ENCODE results near the gene METRNL.

The METRNL gene

DNA sequence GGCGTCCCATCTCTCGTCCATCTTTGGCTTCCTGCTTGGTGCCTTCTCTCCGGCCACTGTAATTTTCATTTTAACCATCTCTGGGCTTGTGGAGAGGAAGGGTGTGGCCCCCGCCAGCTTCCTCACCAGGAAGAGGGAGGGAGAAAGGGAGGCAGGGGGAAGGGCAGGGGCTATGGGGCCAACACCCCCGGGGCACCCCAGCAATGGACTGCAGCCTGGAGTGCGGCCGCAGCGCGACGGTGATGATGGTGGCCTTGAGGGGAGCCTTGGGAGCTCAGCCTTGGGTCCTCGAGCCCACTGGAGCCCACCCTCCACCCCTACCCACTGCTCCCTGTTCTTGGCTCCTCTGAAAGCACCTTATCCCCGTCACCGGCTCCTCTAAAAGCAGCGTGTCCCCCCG is 9.5 kb downstream of the METRNL start:
- TF ChIP-seq, protein P1, sequence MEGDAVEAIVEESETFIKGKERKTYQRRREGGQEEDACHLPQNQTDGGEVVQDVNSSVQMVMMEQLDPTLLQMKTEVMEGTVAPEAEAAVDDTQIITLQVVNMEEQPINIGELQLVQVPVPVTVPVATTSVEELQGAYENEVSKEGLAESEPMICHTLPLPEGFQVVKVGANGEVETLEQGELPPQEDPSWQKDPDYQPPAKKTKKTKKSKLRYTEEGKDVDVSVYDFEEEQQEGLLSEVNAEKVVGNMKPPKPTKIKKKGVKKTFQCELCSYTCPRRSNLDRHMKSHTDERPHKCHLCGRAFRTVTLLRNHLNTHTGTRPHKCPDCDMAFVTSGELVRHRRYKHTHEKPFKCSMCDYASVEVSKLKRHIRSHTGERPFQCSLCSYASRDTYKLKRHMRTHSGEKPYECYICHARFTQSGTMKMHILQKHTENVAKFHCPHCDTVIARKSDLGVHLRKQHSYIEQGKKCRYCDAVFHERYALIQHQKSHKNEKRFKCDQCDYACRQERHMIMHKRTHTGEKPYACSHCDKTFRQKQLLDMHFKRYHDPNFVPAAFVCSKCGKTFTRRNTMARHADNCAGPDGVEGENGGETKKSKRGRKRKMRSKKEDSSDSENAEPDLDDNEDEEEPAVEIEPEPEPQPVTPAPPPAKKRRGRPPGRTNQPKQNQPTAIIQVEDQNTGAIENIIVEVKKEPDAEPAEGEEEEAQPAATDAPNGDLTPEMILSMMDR (IDR thresholded peaks at IDR 0.05; ENCODE audit: extremely low read depth, missing control alignments), result no peak

DNA sequence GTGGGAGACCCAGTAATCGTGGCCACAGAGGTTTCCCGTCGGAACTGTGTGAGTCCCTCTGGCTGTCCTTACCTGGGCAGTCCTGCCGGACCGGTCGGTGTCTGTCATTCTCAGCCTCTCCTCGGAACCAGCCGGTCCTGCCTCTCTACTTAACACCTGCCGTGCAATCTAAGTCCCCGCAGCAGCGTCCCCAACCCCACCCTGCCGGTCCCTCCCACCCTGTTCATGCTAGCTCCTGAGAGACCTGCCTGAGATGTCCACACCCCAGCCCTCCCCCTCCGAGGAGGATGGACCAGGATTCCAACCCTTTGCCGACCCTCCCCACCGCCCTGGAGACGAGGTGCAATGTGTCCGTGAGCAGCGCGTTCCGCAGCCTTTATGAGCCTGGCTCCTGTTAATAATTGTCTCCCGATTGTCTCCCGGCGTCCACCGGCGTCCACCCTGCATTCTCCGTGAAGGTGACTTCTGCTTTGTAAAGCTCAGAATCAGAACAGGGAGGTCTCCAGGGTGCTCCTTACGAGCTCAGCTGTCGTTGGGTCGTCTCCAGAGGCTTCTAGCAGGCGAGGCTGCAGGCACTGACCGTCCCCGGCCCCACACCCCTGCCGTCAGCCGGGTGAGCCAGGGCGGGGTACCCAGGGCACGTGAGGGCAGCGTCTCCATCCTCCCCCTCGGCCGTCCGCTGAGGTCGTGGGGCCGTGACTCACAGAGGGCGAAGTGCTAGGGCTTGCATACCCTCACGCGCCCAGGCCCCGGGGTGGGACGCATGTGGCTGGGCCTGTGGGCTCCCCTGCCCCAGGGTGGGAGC is 10.1 kb downstream of the METRNL start:
- DNase-seq (ENCODE audit: low spot score), result no peak
- TF ChIP-seq, protein P1 (IDR thresholded peaks at IDR 0.05; ENCODE audit: extremely low read depth, missing control alignments), result no peak

More for the DNA sequence above, 9.5 kb downstream of the METRNL start:
- no peak for DNase-seq (ENCODE audit: low spot score)

DNA sequence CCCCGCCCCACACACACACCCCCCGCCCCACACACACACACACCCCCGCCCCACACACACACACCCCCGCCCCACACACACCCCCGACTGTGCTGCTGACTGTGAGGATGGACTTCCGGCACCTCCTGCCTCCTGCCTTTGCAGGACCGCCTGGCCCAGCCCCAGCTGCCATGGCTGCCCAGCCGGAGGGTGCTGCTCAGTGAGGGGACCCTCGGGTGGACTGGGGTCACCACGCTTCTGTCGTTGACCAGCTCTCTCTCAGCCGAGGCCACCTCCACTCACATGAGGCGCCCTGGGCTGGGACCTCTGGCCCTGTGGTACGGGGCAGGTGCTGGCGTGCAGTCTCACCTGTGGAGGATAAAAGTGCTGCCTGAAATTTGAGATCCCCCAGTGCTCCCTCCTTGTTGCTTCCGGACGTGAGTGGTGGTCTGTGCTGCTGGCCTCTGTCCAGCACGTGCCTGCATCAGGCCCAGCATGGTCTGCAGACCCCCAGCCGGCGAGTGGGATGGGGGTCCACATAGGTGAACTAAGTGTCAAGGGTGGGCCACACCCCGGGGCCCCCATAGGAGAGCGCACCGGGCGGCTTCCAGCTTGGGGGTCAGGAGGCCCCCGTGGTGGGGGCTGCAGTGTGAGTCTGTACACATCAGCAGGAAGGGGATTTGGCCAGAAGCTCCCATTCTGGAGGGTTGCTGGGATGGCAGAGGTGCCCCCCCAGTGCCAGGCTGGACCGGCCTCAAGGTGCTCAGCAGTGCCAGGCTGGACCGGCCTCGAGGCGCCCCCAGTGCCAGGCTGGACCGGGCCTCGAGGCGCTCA is 11.2 kb downstream of the METRNL start:
- DNase-seq (ENCODE audit: low spot score), result no peak
- TF ChIP-seq, protein P1 (IDR thresholded peaks at IDR 0.05; ENCODE audit: extremely low read depth, missing control alignments), result no peak

DNA sequence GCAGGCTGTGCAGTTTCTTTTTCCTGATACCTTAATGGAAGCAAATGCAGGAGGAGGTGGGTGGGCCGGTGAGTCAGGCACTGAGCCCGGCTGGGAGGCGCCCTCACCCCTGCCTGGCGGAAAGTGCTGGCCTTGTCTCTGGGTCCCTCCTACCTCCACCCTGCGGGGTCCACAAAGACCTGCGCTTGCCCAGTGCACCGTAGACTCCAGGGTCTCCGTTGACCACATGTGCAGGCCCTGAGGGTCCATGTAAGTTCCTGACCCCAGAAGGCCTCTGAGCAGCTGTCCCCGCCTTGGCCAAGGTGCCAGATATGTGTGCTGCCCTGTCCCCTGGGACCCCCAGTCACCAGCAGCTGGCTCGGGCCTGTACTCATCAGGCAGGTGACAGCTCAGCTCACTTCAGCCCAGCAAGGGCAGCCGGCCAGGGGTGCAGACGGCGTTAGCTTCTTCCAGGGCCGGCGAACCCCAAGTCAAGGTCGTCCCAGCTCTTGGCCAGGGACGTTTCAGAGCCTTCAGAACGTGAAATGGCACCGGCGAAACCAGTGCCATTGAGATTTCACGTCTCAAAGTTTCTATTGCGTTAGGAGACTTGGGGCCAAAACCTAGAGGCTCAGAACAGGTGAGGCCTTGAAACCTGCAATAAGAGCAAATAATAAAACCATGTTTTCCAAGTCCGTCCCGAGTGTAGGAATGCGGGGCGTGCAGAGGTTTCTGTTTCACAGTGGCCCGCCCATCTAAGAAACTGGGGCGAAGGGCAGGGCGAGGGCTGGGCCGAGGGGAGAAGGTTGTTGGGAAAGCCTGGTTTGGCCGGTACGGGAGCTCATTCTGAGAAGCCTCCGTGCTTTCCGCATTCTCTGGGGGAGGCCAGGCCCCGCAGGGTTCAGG is 12.1 kb downstream of the METRNL start:
- TF ChIP-seq, protein P1 (IDR thresholded peaks at IDR 0.05; ENCODE audit: extremely low read depth, missing control alignments), result no peak
- no peak for DNase-seq (ENCODE audit: low spot score)

DNA sequence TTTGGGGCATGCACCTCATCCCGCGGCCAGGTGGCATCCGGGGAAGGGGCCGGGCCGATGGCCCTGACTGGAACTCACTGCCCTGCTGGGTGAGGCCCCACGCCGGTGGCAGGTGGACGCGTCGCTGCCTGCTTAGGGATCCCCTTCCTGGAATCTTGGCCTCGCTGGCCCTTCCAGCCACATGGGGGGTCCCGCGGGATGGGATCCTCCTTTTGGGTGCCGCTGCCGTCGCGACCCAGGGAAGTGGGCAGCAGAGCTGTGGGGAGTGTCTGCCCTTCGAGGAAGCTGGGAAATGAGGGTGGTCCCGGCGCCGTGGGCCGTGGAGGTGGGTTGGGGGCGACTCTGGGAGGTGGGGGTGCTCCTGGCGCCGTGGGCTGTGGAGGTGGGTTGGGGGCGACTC is 12.8 kb downstream of the METRNL start:
- no peak for DNase-seq (ENCODE audit: low spot score)
- TF ChIP-seq, protein P1 (IDR thresholded peaks at IDR 0.05; ENCODE audit: extremely low read depth, missing control alignments), result no peak

DNA sequence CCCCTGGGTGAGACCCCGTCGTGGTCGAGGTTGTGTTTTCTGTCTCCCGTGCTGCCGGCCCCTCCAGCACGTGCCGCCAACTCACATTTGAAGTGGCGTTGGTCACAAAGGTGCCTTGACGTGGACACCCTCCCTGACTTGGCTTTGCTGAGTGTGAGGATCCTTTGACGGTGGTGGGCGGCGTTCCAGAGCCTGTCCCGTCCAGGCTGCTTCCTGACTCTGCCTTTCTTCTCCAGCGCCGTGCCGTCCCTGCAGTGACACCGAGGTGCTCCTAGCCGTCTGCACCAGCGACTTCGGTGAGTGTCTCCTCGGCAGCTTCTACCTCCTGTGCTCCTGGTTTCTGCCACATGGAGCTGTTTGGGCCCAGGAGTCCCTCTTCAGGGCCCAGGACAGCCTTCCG is 13.5 kb downstream of the METRNL start:
- TF ChIP-seq, protein P1 (IDR thresholded peaks at IDR 0.05; ENCODE audit: extremely low read depth, missing control alignments), result no peak

More for the DNA sequence above, 13.5 kb downstream of the METRNL start:
- no peak for DNase-seq (ENCODE audit: low spot score)
